ENCODE results near the gene MEPCE. TPM values are rescaled to one million over a fixed set of nuclear protein-coding genes. Genes with fewer than 3 reads are reported as not detected.

Gene MEPCE
- total and polyA plus RNA-seq, 8 donors = 11.1 to 20.7 (median 16.2) TPM

- Histone ChIP-seq H3K9me3 (no peaks in the 10 kb centered on the region), H3K27me3 (no peaks in the 10 kb centered on the region), H3K36me3 (peaks cover 0 to 12% (median 0%) of the 10 kb centered on the region in 3 donors), H3K4me1 (peaks cover 0 to 12% (median 6%) of the 10 kb centered on the region in 3 donors), H3K27ac (no peak overlapping the region), H3K4me3 (no peak overlapping the region)
- TF ChIP-seq, protein P1, sequence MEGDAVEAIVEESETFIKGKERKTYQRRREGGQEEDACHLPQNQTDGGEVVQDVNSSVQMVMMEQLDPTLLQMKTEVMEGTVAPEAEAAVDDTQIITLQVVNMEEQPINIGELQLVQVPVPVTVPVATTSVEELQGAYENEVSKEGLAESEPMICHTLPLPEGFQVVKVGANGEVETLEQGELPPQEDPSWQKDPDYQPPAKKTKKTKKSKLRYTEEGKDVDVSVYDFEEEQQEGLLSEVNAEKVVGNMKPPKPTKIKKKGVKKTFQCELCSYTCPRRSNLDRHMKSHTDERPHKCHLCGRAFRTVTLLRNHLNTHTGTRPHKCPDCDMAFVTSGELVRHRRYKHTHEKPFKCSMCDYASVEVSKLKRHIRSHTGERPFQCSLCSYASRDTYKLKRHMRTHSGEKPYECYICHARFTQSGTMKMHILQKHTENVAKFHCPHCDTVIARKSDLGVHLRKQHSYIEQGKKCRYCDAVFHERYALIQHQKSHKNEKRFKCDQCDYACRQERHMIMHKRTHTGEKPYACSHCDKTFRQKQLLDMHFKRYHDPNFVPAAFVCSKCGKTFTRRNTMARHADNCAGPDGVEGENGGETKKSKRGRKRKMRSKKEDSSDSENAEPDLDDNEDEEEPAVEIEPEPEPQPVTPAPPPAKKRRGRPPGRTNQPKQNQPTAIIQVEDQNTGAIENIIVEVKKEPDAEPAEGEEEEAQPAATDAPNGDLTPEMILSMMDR (IDR thresholded peaks at IDR 0.05) = no peak
- DNase-seq (no peak), FAIRE-seq (no peak), ATAC-seq (no peak)
- intact Hi-C loops (cut with DNase I) = loop anchor here in 1 of 3 donors (5.0 kb wide), 1 partner anchor 90 kb away; no protein-coding TSS in a partner anchor
- 81 to 82% methylated on average over 16 of the region's 16 CpGs for WGBS, 2 donors
These were observed 42.7 kb downstream of the MEPCE start for GRCh38 chr7:100472121-100472851.

DNA sequence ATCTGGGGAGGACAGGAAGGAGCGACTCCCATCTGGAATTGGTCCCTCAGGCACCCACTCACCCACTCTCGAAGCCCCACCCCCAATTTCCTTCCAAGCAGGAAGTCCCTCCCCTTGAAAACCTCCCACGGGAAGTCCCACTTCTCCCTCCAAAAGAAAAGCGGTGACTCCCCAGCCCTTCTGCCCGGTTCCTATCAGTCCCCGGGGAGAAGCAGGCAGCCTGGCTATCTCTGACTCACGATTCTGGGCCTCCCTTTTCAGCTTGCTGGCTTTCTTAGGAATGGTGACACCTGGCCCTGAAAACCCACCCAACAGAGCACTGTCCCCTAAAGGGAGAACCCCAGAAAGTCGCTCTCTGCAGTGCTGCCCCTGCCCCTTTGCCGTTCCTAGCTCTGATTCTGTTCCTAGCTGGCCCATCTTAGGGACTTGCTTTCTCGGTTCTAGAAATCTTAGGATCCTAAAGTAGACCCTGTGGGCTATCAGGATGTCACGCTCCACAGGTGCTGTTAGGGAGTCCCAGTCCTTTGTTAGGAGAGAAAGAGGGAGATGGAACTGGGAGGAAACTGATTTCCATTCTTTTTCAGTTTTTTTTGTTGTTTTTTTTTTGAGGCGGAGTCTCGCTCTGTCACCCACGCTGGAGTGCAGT is 43.3 kb downstream of the MEPCE start:
- DNase-seq (no peak), ATAC-seq (no peak), FAIRE-seq (no peak)
- 74 to 78% methylated on average over 14 of the region's 14 CpGs for WGBS, 2 donors
- Histone ChIP-seq H3K4me3 (no peak overlapping the region), H3K27ac (no peak overlapping the region), H3K36me3 (peaks cover 0 to 12% (median 0%) of the 10 kb centered on the region in 3 donors), H3K9me3 (no peaks in the 10 kb centered on the region), H3K4me1 (peaks cover 0 to 14% (median 6%) of the 10 kb centered on the region in 3 donors), H3K27me3 (no peaks in the 10 kb centered on the region)
- intact Hi-C loops (cut with DNase I) = loop anchor here in 1 of 3 donors (5.0 kb wide), 1 partner anchor 89 kb away; no protein-coding TSS in a partner anchor
- TF ChIP-seq, protein P1 (IDR thresholded peaks at IDR 0.05) = no peak

- Histone ChIP-seq H3K9me3 (no peaks in the 10 kb centered on the region), H3K36me3 (peaks cover 0 to 12% (median 0%) of the 10 kb centered on the region in 3 donors), H3K27me3 (no peaks in the 10 kb centered on the region), H3K4me1 (peaks cover 0 to 17% (median 13%) of the 10 kb centered on the region in 3 donors), H3K27ac (no peak overlapping the region), H3K4me3 (no peak overlapping the region)
- DNase-seq (peak in 1 of 6 donors; percentile 35), ATAC-seq (no peak), FAIRE-seq (no peak)
- WGBS, 2 donors = 63 to 76% methylated on average over 9 of the region's 9 CpGs
- intact Hi-C loops (cut with DNase I) = no loop called here
- TF ChIP-seq, protein P1 (IDR thresholded peaks at IDR 0.05) = no peak
These were observed 45.9 kb downstream of the MEPCE start for GRCh38 chr7:100475549-100475948.

GRCh38 chr7:100476101-100476780 is 46.6 kb downstream of the MEPCE start:
- TF ChIP-seq, protein P1 (IDR thresholded peaks at IDR 0.05) = no peak
- no peak for ATAC-seq
- DNase-seq = peak in 1 of 6 donors; percentile 3
- intact Hi-C loops (cut with DNase I) = no loop called here
- no peak for FAIRE-seq
- Histone ChIP-seq H3K9me3 (no peaks in the 10 kb centered on the region), H3K36me3 (peaks cover 0 to 12% (median 0%) of the 10 kb centered on the region in 3 donors), H3K27ac (no peak overlapping the region), H3K4me1 (peaks cover 0 to 17% (median 13%) of the 10 kb centered on the region in 3 donors), H3K4me3 (peak overlapping the region in 2 of 4 donors; percentile 82 to 95), H3K27me3 (no peaks in the 10 kb centered on the region)
- WGBS, 2 donors = 32 to 44% methylated on average over 6 of the region's 6 CpGs

Data from pancreas (tissue), 10 donors.